ENCODE measurements around the gene CFAP410. TPM values are rescaled to one million over a fixed set of nuclear protein-coding genes. Genes with fewer than 3 reads are reported as not detected.

Gene CFAP410
- total RNA-seq, 6 experiments from 2014 or later, result 6.9 to 15.4 (median 13.1) TPM

GRCh38 chr21:44282370-44282769 lies 56.8 kb downstream of the CFAP410 start:
- no peak for TF ChIP-seq CTCF (IDR thresholded peaks at IDR 0.05)
- TF ChIP-seq POLR2A (IDR thresholded peaks at IDR 0.05), result no peak
- Histone ChIP-seq H3K27me3 (no peaks in the 10 kb centered on the region), H3K4me1 (peaks cover 0 to 3% (median 0%) of the 10 kb centered on the region in 4 donors), H3K27ac (no peak overlapping the region), H3K9me3 (no peaks in the 10 kb centered on the region), H3K4me3 (no peak overlapping the region), H3K36me3 (no peaks in the 10 kb centered on the region)
- WGBS (ENCODE audit: insufficient coverage, low coverage, low lambda C conversion rate, missing lambda C conversion rate), result 100% methylated on average over 1 of the region's 9 CpGs
- intact Hi-C loops (cut with DNase I), result no loop called here
- peak in 1 of 3 donors; percentile 40 for DNase-seq
- no peak for ATAC-seq

GRCh38 chr21:44281801-44282200 lies 57.4 kb downstream of the CFAP410 start:
- TF ChIP-seq CTCF (IDR thresholded peaks at IDR 0.05) (no peak), POLR2A (IDR thresholded peaks at IDR 0.05) (no peak)
- ATAC-seq (no peak), DNase-seq (peak in 1 of 3 donors; percentile 36)
- Histone ChIP-seq H3K27me3 (no peaks in the 10 kb centered on the region), H3K4me1 (peaks cover 0 to 3% (median 0%) of the 10 kb centered on the region in 4 donors), H3K4me3 (no peak overlapping the region), H3K27ac (no peak overlapping the region), H3K36me3 (no peaks in the 10 kb centered on the region), H3K9me3 (no peaks in the 10 kb centered on the region)
- 89% methylated on average over 9 of the region's 9 CpGs for WGBS (ENCODE audit: insufficient coverage, low coverage, low lambda C conversion rate, missing lambda C conversion rate)
- intact Hi-C loops (cut with DNase I), result no loop called here

GRCh38 chr21:44279354-44280260 lies 59.6 kb downstream of the CFAP410 start:
- intact Hi-C loops (cut with DNase I), result no loop called here
- Histone ChIP-seq H3K27ac (no peak overlapping the region), H3K27me3 (no peaks in the 10 kb centered on the region), H3K36me3 (no peaks in the 10 kb centered on the region), H3K4me3 (no peak overlapping the region), H3K9me3 (no peaks in the 10 kb centered on the region), H3K4me1 (no peaks in the 10 kb centered on the region)
- no peak for ATAC-seq
- WGBS (ENCODE audit: insufficient coverage, low coverage, low lambda C conversion rate, missing lambda C conversion rate), result 89% methylated on average over 13 of the region's 19 CpGs
- no peak for TF ChIP-seq POLR2A (IDR thresholded peaks at IDR 0.05)
- no peak for TF ChIP-seq CTCF (IDR thresholded peaks at IDR 0.05)
- DNase-seq, result peak in 1 of 3 donors; percentile 15

Other genes with a start within 250 kb of the CFAP410 start
- 1 to 10 TPM in 5 of 6 experiments, under 1 TPM in 1; 0.93 to 7.5 (median 3.0) TPM for gene PWP2, start 232.0 kb downstream of the CFAP410 start, total RNA-seq
- gene GATD3, start 205.7 kb downstream of the CFAP410 start, total RNA-seq, result 10 to 100 TPM in 3 of 6 experiments, 1 to 10 TPM in 3; 5.8 to 83.8 (median 11.1) TPM
- gene ICOSLG, start 98.4 kb downstream of the CFAP410 start, total RNA-seq, result 1 to 10 TPM; 1.1 to 2.7 (median 1.7) TPM
- gene DNMT3L, start 77.5 kb downstream of the CFAP410 start, total RNA-seq, result 1 to 10 TPM in 2 of 6 experiments, under 1 TPM in 1, not detected in 3; 0.29 to 2.3 (median 1.4) TPM
- gene AIRE, start 53.5 kb downstream of the CFAP410 start, total RNA-seq, result not detected
- gene PFKL, start 39.3 kb downstream of the CFAP410 start, total RNA-seq, result 10 to 100 TPM; 68.3 to 97.6 (median 73.7) TPM
- gene TRPM2, start 14.2 kb upstream of the CFAP410 start, total RNA-seq, result 1 to 10 TPM in 4 of 6 experiments, under 1 TPM in 2; 0.92 to 2.0 (median 1.2) TPM
- gene LRRC3, start 116.1 kb upstream of the CFAP410 start, total RNA-seq, result 10 to 100 TPM in 5 of 6 experiments, 1 to 10 TPM in 1; 7.5 to 19.3 (median 13.9) TPM
- gene KRTAP10-1, start 200.8 kb upstream of the CFAP410 start, total RNA-seq, result not detected
- gene KRTAP10-2, start 212.1 kb upstream of the CFAP410 start, total RNA-seq, result not detected
- gene KRTAP10-3, start 219.4 kb upstream of the CFAP410 start, total RNA-seq, result not detected
- gene KRTAP10-4, start 234.3 kb upstream of the CFAP410 start, total RNA-seq, result not detected
- not detected for gene KRTAP10-5, start 241.2 kb upstream of the CFAP410 start, total RNA-seq